Karpas-422 (cell line): ENCODE data around the gene NCAPG2. TPM values are rescaled to one million over a fixed set of nuclear protein-coding genes. Genes with fewer than 3 reads are reported as not detected.
A peak's percentile ranks its signal among the peaks of the same experiment; 100 is the strongest.
"Not testable (repeated sequence)": the region's sequence is repeated elsewhere in the genome, so short reads cannot be mapped to it uniquely, and the experiment has no call there.

Experiments used
- DNase-seq: peaks from one replicate; pipeline ENCODE4 v3.0.0-alpha.2; 2015
- H2AFZ ChIP-seq: fragments of 200-600 bp; sonication (generic); 2 replicates; pipeline ENCODE4 v1.6.1; 2014; ENCODE audit warnings: antibody characterized with exemption, low read length, mixed read lengths
- H3K27ac ChIP-seq: fragments of 200-600 bp; sonication (generic); 2 replicates; pipeline ENCODE4 v1.5.1; 2014; ENCODE audit warnings: mild to moderate bottlenecking, low read length, moderate library complexity
- H3K27me3 ChIP-seq: fragments of 200-600 bp; sonication (generic); 2 replicates; pipeline ENCODE4 v1.6.1; 2014; ENCODE audit warnings: low read length, mixed read lengths
- H3K36me3 ChIP-seq: fragments of 200-600 bp; sonication (generic); 2 replicates; pipeline ENCODE4 v1.6.1; 2014; ENCODE audit warnings: low read length, mixed read lengths; ENCODE audit not compliant: insufficient read depth
- H3K4me1 ChIP-seq: fragments of 200-600 bp; sonication (generic); 2 replicates; pipeline ENCODE4 v1.6.1; 2014; ENCODE audit warnings: mild to moderate bottlenecking, low read length, mixed read lengths
- H3K4me2 ChIP-seq: fragments of 200-600 bp; sonication (generic); 2 replicates; pipeline ENCODE4 v1.6.1; 2014; ENCODE audit warnings: low read length, low read depth, mild to moderate bottlenecking; ENCODE audit not compliant: poor library complexity, severe bottlenecking
- H3K4me3 ChIP-seq: fragments of 200-600 bp; sonication (generic); 2 replicates; pipeline ENCODE4 v1.5.1; 2014; ENCODE audit warnings: mild to moderate bottlenecking, antibody characterized with exemption, low read length, mixed read lengths
- H3K79me2 ChIP-seq: fragments of 200-600 bp; sonication (generic); 2 replicates; pipeline ENCODE4 v1.6.1; 2014; ENCODE audit warnings: mild to moderate bottlenecking, low read length, mixed read lengths
- H3K9ac ChIP-seq: fragments of 200-600 bp; sonication (generic); 2 replicates; pipeline ENCODE4 v1.6.0; 2014; ENCODE audit warnings: low read length
- H3K9me2 ChIP-seq: fragments of 200-600 bp; sonication (generic), shearing (Covaris generic); replicated peaks from 2 replicates; pipeline ENCODE4 v1.6.0; 2014; ENCODE audit warnings: mild to moderate bottlenecking, low read length, moderate library complexity; ENCODE audit not compliant: insufficient read depth
- H3K9me3 ChIP-seq: fragments of 300-700, 200-600 bp; sonication (generic); 2 replicates; pipeline ENCODE4 v1.6.1; 2014; ENCODE audit warnings: low read length, mixed read lengths
- H4K20me1 ChIP-seq: fragments of 200-600 bp; sonication (generic); 2 replicates; pipeline ENCODE4 v1.6.1; 2014; ENCODE audit warnings: mild to moderate bottlenecking, antibody characterized with exemption, low read length, low read depth; ENCODE audit not compliant: insufficient read depth
- total RNA-seq: library from RNA; depleted of rRNA; stranded (reverse); fragments of >200 nt; shearing (Covaris generic); gene quantifications from 2 replicates; pipeline ENCODE4 v1.2.3, GENCODE V29; 2014; ENCODE audit warnings: low replicate concordance

NCAPG2 gene
- total RNA-seq, 1 experiment from 2014 or later: 23.4 TPM

DNA sequence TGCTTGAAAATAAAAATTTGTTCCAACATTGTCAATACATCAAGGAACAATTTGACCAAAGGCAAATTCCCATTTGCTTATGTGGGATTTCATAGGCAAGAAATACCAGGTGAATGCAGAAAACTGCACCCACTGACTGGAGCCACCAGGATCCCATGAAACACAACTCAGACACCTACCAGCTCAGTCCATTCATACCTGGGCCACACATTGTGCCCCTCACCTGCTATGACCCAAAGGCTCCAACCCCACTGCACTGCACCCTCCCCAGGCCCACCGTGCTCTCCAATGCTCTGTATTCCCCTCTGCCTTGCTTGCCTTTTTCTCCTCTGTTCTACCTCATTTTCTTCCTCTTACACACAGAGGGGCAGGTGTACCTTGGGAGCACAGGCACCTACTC lies 5.3 kb downstream of the NCAPG2 start:
- Histone ChIP-seq H3K27me3 (no peaks in the 10 kb centered on the region), H3K4me1 (peaks cover 29% of the 10 kb centered on the region), H3K79me2 (peaks cover 95% of the 10 kb centered on the region), H3K36me3 (peaks cover 49% of the 10 kb centered on the region), H4K20me1 (no peaks in the 10 kb centered on the region), H3K4me2 (no peak overlapping the region), H3K9me2 (no peaks in the 10 kb centered on the region), H3K4me3 (no peak overlapping the region), H3K9me3 (no peaks in the 10 kb centered on the region), H3K9ac (no peak overlapping the region), H2AFZ (no peak overlapping the region), H3K27ac (no peak overlapping the region)
- DNase-seq: no peak

DNA sequence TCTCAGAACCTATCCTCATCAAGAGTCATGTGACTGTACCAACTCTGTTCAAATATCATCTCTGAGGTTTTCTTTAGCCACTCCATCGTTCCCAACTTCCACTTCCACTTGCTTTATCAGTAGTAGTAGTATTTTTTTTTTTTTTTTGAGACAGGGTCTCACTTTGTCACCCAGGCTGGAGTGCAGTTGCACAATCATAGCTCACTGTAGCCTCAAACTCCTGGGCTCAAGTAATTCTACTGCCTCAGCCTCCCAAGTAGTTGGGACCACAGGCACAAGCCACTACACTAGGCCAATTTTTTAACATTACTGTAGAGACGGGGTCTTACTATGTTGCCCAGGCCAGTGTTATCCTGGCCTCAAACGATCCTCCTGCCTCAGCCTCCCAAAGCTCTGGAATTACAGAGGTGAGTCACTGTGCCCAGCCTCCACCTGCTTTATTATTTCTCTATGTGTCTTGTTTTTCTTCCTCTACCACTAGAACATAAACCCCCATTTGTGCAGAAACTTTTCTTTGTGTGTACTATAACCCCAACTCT lies 5.9 kb downstream of the NCAPG2 start:
- Histone ChIP-seq H3K27ac (no peak overlapping the region), H3K4me2 (no peak overlapping the region), H3K79me2 (peaks cover 95% of the 10 kb centered on the region), H4K20me1 (no peaks in the 10 kb centered on the region), H3K4me3 (no peak overlapping the region), H3K36me3 (peaks cover 49% of the 10 kb centered on the region), H3K4me1 (peaks cover 27% of the 10 kb centered on the region), H3K9ac (no peak overlapping the region), H3K9me3 (no peaks in the 10 kb centered on the region), H2AFZ (no peak overlapping the region), H3K9me2 (no peaks in the 10 kb centered on the region), H3K27me3 (no peaks in the 10 kb centered on the region)
- DNase-seq: no peak

GRCh38 chr7:158697597-158697996 lies 7.0 kb downstream of the NCAPG2 start:
- H3K79me2 ChIP-seq: peaks cover 94% of the 10 kb centered on the region
- H3K9me2 ChIP-seq, H3K27me3 ChIP-seq, H2AFZ ChIP-seq, H4K20me1 ChIP-seq, H3K4me3 ChIP-seq, H3K27ac ChIP-seq, H3K9me3 ChIP-seq, H3K4me2 ChIP-seq, H3K9ac ChIP-seq, DNase-seq: not testable (repeated sequence)
- peaks cover 16% of the 10 kb centered on the region for H3K4me1 ChIP-seq
- H3K36me3 ChIP-seq: peaks cover 55% of the 10 kb centered on the region

GRCh38 chr7:158695726-158696452 lies 8.7 kb downstream of the NCAPG2 start:
- Histone ChIP-seq H2AFZ (no peak overlapping the region), H4K20me1 (no peaks in the 10 kb centered on the region), H3K9me2 (no peaks in the 10 kb centered on the region), H3K36me3 (peaks cover 58% of the 10 kb centered on the region), H3K4me1 (peaks cover 9% of the 10 kb centered on the region), H3K4me2 (no peak overlapping the region), H3K27ac (peak overlapping the region; percentile 24; the same call in 1 of the 2 replicates), H3K9me3 (no peaks in the 10 kb centered on the region), H3K79me2 (peaks cover 85% of the 10 kb centered on the region), H3K9ac (no peak overlapping the region), H3K4me3 (no peak overlapping the region), H3K27me3 (no peaks in the 10 kb centered on the region)
- peak; percentile 74 for DNase-seq

DNA sequence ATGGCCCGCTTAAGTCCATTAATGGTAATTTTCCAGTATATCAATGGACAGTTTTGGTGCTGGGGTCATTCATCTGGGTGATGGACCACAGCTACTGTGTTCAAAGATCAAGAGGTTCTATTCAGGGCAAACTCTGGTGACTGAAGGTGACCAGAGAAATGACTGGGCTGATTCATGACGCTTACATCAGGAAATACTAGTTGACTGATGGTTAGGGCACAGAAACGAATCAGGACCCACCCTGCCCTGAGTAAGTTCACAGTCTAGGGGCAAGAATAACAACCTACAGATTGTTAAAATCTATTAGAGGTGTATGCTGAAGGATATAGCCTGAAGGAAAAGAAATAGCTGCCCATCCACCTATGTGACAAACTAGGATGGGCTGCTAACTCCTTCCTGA lies 9.5 kb downstream of the NCAPG2 start:
- Histone ChIP-seq H3K4me1 (peaks cover 9% of the 10 kb centered on the region), H3K9ac (no peak overlapping the region), H2AFZ (no peak overlapping the region), H4K20me1 (no peaks in the 10 kb centered on the region), H3K36me3 (peaks cover 58% of the 10 kb centered on the region), H3K27ac (no peak overlapping the region), H3K27me3 (no peaks in the 10 kb centered on the region), H3K4me2 (no peak overlapping the region), H3K79me2 (peaks cover 81% of the 10 kb centered on the region), H3K9me3 (no peaks in the 10 kb centered on the region), H3K9me2 (no peaks in the 10 kb centered on the region), H3K4me3 (no peak overlapping the region)
- DNase-seq: no peak

- peaks cover 60% of the 10 kb centered on the region for H3K36me3 ChIP-seq
- peaks cover 9% of the 10 kb centered on the region for H3K4me1 ChIP-seq
- no peak overlapping the region for H3K4me2 ChIP-seq
- no peak for DNase-seq
- H3K4me3 ChIP-seq: no peak overlapping the region
- H3K27me3 ChIP-seq: no peaks in the 10 kb centered on the region
- no peaks in the 10 kb centered on the region for H4K20me1 ChIP-seq
- no peaks in the 10 kb centered on the region for H3K9me2 ChIP-seq
- no peaks in the 10 kb centered on the region for H3K9me3 ChIP-seq
- no peak overlapping the region for H3K27ac ChIP-seq
- peaks cover 78% of the 10 kb centered on the region for H3K79me2 ChIP-seq
- no peak overlapping the region for H3K9ac ChIP-seq
- no peak overlapping the region for H2AFZ ChIP-seq
Observed at GRCh38 chr7:158694650-158695049, 10.0 kb downstream of the NCAPG2 start.

DNA sequence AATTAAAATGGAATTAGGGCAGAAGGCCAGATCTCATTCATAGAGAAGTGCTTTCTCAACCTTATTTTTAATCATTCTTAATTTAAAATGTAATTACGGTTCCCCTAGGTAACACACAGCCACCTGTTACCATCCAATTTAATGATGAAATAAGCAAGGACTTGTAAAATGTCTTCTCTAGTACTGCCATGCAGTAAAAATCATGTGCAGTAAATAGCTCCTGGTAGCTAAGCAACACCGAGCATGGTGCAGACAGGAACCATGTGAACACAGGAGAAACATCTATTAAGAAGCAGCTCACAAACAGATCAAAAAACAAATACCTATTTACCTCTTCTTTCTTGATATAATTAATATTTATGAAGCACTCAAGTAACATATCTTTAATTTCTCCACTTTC lies 15.1 kb downstream of the NCAPG2 start:
- H3K9me3 ChIP-seq: no peaks in the 10 kb centered on the region
- no peak for DNase-seq
- no peaks in the 10 kb centered on the region for H3K4me1 ChIP-seq
- peaks cover 66% of the 10 kb centered on the region for H3K36me3 ChIP-seq
- no peak overlapping the region for H3K4me2 ChIP-seq
- H3K9ac ChIP-seq: no peak overlapping the region
- no peaks in the 10 kb centered on the region for H3K27me3 ChIP-seq
- no peaks in the 10 kb centered on the region for H4K20me1 ChIP-seq
- no peaks in the 10 kb centered on the region for H3K9me2 ChIP-seq
- peaks cover 31% of the 10 kb centered on the region for H3K79me2 ChIP-seq
- H3K4me3 ChIP-seq: no peak overlapping the region
- no peak overlapping the region for H3K27ac ChIP-seq
- no peak overlapping the region for H2AFZ ChIP-seq

DNA sequence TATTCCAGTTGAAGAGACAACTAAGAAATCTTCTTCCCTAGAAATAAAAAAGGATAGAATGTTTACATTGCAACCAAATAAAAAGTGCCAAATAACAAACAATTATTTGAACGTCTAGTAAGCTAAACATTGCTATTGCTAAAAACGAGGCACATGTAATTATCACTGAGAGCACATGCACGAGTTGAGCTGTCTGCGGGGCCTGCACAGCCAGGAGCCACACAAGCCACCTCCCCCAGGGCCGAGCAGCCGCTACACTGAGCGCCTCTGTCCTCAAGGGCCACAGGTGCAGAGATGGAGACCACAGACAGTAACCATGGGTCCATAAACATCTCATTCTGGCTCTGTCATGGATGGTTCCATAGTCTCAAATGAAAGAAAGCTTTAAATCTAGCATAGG lies 17.2 kb downstream of the NCAPG2 start:
- no peak for DNase-seq
- Histone ChIP-seq H3K27ac (no peak overlapping the region), H3K36me3 (peaks cover 68% of the 10 kb centered on the region), H3K79me2 (peaks cover 12% of the 10 kb centered on the region), H3K4me3 (no peak overlapping the region), H3K9me3 (no peaks in the 10 kb centered on the region), H3K27me3 (no peaks in the 10 kb centered on the region), H3K4me1 (no peaks in the 10 kb centered on the region), H4K20me1 (no peaks in the 10 kb centered on the region), H3K9me2 (no peaks in the 10 kb centered on the region), H3K9ac (no peak overlapping the region), H3K4me2 (no peak overlapping the region), H2AFZ (no peak overlapping the region)
